ENCODE measurements around the gene CYB5R4.

The CYB5R4 gene

DNA sequence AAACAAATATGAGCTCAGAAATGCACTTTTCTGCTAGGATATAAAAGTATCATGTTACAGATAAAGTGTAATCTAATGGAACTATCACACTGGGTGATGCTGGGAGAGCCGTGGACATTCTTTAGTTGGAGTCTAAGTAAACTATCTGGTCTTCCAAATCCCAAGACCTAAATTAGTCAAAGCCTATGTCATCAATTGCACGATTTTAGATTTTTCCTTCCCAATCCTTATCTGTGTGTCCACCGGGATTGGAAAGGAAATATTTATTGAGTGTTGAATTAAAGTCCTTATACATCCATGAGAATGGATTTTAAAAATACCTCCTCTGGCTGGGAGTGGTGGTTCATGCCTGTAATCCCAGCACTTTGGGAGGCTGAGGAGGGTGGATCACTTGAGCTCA, 154.4 kb downstream of the CYB5R4 start:
- Histone ChIP-seq H3K9me3 (ENCODE audit: control insufficient read depth, insufficient read depth, low read length) (no peaks in the 10 kb centered on the region), H3K9me2 (replicated peaks; ENCODE audit: control insufficient read depth, low read length) (no peaks in the 10 kb centered on the region), H3K27ac (ENCODE audit: low read depth, low read length) (no peak overlapping the region), H3K79me2 (ENCODE audit: control insufficient read depth, low read length) (no peaks in the 10 kb centered on the region), H3K4me3 (ENCODE audit: low read length) (no peak overlapping the region), H3K4me1 (ENCODE audit: control insufficient read depth, low read length) (no peaks in the 10 kb centered on the region), H3K27me3 (ENCODE audit: control insufficient read depth, low read length) (no peaks in the 10 kb centered on the region), H3K36me3 (ENCODE audit: control insufficient read depth, low read length) (no peaks in the 10 kb centered on the region), H3K4me2 (ENCODE audit: low read length) (no peak overlapping the region), H3F3A (ENCODE audit: control insufficient read depth, insufficient read depth) (no peaks in the 10 kb centered on the region), H4K20me1 (ENCODE audit: control insufficient read depth, insufficient read depth, low read depth, low read length) (no peaks in the 10 kb centered on the region)
- no peak for TF ChIP-seq EZH2phosphoT487 (IDR thresholded peaks at IDR 0.05; ENCODE audit: borderline replicate concordance, low read length)
- TF ChIP-seq, protein P1, sequence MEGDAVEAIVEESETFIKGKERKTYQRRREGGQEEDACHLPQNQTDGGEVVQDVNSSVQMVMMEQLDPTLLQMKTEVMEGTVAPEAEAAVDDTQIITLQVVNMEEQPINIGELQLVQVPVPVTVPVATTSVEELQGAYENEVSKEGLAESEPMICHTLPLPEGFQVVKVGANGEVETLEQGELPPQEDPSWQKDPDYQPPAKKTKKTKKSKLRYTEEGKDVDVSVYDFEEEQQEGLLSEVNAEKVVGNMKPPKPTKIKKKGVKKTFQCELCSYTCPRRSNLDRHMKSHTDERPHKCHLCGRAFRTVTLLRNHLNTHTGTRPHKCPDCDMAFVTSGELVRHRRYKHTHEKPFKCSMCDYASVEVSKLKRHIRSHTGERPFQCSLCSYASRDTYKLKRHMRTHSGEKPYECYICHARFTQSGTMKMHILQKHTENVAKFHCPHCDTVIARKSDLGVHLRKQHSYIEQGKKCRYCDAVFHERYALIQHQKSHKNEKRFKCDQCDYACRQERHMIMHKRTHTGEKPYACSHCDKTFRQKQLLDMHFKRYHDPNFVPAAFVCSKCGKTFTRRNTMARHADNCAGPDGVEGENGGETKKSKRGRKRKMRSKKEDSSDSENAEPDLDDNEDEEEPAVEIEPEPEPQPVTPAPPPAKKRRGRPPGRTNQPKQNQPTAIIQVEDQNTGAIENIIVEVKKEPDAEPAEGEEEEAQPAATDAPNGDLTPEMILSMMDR (IDR thresholded peaks at IDR 0.05; ENCODE audit: low read depth, low read length, poor library complexity, severe bottlenecking): no peak

DNA sequence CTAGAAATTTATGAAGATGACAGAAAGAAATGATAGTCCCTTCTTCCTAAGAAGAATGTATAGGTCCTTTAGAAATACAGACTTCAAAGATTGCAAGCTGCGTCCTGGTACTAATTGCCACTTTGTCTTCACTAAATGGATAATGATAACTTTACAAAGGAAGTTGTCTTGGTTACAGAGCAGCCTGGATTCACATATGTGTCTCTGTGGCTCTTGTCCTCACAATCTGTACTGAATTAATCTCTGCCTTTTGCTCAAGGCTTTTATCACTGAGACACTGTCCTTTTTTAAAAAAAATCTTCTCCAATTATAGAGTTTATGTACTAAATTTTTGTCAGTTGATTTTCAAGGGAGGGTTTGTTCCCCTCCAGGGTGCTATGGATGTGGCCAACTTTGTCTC, 156.5 kb downstream of the CYB5R4 start:
- Histone ChIP-seq H3K79me2 (ENCODE audit: control insufficient read depth, low read length) (no peaks in the 10 kb centered on the region), H3K27ac (ENCODE audit: low read depth, low read length) (no peak overlapping the region), H3K9me3 (ENCODE audit: control insufficient read depth, insufficient read depth, low read length) (no peaks in the 10 kb centered on the region), H4K20me1 (ENCODE audit: control insufficient read depth, insufficient read depth, low read depth, low read length) (no peaks in the 10 kb centered on the region), H3K27me3 (ENCODE audit: control insufficient read depth, low read length) (no peaks in the 10 kb centered on the region), H3K9me2 (replicated peaks; ENCODE audit: control insufficient read depth, low read length) (no peaks in the 10 kb centered on the region), H3K4me2 (ENCODE audit: low read length) (no peak overlapping the region), H3K36me3 (ENCODE audit: control insufficient read depth, low read length) (no peaks in the 10 kb centered on the region), H3K4me3 (ENCODE audit: low read length) (no peak overlapping the region), H3K4me1 (ENCODE audit: control insufficient read depth, low read length) (no peaks in the 10 kb centered on the region), H3F3A (ENCODE audit: control insufficient read depth, insufficient read depth) (no peaks in the 10 kb centered on the region)
- TF ChIP-seq EZH2phosphoT487 (IDR thresholded peaks at IDR 0.05; ENCODE audit: borderline replicate concordance, low read length): no peak
- TF ChIP-seq, protein P1 (IDR thresholded peaks at IDR 0.05; ENCODE audit: low read depth, low read length, poor library complexity, severe bottlenecking): no peak

Measured in DOHH2 (cell line).